ENCODE data around the gene ACSM5.

Gene ACSM5, protein sequence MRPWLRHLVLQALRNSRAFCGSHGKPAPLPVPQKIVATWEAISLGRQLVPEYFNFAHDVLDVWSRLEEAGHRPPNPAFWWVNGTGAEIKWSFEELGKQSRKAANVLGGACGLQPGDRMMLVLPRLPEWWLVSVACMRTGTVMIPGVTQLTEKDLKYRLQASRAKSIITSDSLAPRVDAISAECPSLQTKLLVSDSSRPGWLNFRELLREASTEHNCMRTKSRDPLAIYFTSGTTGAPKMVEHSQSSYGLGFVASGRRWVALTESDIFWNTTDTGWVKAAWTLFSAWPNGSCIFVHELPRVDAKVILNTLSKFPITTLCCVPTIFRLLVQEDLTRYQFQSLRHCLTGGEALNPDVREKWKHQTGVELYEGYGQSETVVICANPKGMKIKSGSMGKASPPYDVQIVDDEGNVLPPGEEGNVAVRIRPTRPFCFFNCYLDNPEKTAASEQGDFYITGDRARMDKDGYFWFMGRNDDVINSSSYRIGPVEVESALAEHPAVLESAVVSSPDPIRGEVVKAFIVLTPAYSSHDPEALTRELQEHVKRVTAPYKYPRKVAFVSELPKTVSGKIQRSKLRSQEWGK

DNA sequence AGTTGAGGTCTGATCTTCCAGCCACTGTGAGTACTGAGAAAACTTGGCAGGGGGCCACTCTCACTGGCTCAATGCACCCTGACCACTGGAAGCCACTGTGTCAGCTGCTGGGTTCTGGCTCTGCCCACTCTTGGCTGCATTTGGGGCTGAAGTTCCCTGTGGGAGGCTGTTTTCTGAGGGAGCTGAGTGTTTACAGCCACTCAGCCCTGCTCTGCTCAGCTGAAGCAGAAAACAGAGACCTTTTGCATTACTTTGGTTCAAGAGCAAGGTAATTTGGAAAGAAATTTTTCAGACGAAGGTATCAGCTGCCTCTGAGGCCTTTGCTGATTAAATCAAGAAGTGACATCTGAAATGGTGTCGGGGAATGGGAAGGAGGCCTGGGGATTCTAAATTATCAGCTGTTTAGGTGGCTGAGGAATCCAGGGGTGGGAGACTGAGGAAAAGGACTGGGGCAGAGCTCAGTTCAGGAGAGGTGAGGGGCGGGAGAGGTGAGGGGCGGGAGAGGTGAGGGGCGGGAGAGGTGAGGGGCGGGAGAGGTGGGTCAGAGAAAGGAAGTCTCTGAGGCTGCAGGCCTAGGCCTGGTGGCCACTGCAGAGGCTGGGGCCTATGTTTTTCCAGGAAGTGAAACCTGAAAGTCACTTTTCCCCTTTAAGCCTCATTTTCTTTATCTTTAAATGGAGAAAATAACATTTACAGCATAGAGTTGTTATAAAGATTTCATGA lies at the start of gene ACSM5:
Gene ACSM5 (plus strand): TSS at position 137 of the 723 bp plus-strand sequence. CDS start 1,951 bp downstream, outside the sequence.
- no peak for DNase-seq (ENCODE audit: low read depth)

DNA sequence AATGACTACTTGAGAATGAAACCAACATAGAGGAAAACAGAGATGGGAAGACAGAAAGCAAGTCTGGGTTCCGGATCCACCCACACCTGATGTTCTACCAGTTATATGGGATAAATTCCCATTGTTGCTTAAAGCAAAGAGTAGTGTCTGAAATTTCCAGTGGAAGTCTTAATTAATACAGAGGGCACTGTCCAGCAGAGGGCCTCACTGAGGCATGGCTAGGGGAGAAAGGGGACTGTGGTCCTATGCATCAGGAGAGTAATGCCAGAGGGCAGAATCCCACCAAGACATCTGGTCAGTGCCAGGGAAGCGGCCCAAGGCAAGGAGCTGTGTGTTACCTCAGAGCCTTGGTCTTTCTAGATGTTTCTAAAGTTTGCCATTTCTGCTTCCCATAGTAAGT lies 49.3 kb upstream of the ACSM5 start:
- DNase-seq (ENCODE audit: low read depth) = no peak

DNA sequence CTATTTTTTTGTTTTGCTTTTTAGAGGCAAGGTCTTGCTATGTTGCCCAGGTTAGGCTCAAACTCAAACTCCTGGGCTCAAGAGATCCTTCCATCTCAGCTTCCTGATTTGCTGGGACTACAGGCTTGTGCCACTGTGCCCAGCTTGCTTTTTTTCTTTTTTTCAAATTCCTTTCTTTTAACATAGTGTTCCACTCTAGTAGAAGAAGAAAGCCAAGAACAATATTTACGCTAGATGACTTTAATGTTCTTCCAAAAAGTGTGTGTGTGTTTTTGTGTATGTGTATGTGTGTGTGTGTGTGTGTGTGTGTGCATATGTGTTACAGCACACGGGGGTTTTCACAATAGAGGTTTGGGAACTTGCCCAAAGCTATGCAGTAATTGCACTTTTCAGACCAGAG lies 46.1 kb upstream of the ACSM5 start:
- no peak for DNase-seq (ENCODE audit: low read depth)

DNA sequence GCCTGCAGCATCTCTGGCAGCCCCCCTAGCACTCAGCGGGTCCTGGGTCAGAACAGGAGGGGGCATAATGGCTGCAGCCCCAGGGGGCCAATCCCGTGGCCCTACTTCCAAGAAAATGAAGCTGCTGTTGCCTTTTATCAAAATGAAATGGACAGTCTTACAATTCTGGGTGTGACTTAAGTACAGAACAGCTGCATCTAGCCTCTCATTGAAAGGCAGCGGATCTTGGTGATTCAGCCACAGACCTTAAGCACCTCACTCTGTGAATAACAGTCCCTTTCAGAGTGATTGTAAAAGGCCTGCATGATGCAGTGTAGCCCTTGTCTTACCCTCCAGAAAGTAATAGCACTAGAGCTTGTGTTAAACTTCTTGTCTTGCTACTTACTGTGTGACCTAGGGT lies 45.3 kb upstream of the ACSM5 start:
- no peak for DNase-seq (ENCODE audit: low read depth)

DNA sequence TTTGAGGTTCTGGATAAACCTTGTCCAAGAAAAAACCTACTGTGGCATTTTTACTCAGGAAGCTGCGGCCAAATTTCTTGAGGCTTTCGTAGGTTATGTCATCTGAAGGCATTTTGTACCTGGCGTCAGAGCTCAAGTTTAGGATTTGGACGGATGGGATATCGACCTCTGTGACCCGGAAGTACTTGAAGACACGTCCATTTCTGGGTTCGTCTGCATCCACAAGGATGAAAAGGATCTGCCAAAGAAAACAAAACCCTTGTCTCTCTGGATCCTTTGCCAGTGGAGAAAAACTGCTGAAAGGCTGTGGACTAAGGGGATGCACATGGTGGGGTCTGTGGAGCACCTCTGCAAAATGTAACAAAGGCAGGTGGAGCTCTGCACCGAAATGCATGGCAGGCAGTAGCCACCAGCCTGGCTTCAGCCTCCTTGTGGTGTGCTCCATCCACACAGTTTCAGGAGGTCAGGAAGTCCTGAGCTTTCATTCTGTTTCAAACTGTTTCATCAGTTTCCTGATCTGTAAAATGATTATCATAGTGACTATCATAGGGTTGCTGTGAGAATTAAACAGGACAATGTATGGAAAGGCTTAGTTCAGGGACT lies 39.8 kb upstream of the ACSM5 start:
- DNase-seq (ENCODE audit: low read depth) = no peak

DNA sequence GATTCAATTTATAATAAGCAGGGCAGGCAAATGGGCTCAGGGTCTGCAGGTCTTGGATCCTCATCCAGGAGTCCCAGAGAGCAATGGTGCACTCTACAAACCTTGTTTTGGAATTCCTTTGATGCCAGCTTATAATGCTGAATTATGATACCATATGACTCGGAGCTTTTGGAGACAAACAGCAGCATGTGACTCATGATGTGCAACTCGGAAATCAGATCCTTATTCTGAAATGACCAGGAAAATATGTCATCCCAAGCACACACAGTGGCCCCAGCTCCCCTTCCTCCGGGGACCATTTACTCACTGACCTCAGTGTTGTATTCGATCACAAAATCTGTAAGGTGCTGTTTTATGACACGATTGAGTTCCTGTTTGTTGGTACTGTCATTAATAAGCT lies 36.6 kb upstream of the ACSM5 start:
- no peak for DNase-seq (ENCODE audit: low read depth)

DNA sequence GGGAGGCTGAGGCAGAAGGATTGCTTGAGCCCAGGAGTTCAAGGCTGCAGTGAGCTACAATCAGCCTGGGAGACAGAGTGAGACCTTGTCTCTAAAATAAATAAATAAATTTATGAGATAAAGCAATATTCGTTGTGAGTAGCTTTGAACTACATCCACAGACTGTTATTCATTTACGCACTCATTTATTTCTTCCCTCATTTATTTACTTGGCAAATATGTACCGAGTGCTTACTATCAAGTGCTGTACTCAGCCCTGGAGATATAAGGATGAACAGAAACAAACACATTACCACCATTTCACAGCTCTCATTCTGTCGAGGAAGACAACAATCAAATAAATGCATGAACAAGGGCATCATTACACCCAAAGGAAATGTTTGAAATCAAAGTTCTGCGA lies 32.2 kb upstream of the ACSM5 start:
- no peak for DNase-seq (ENCODE audit: low read depth)

DNA sequence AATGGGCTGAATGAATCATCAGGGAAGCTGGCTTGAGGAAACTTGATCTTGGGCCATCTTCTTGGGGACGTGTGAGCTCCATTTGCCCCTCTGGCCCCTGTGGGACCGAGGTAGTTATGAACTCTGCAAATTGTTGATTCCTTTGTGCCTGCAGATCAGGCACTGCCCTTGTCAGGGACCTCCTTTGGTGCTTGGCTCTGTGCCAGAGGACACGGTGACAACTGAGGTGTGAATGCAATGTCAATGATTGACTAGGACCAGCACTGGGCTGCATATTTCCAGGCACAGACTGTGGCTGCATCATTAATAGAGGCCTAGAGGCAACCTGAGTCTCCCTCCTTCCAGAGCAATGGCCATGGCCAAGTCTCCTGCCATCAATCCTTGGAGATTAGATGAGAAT lies 28.6 kb upstream of the ACSM5 start:
- no peak for DNase-seq (ENCODE audit: low read depth)

DNA sequence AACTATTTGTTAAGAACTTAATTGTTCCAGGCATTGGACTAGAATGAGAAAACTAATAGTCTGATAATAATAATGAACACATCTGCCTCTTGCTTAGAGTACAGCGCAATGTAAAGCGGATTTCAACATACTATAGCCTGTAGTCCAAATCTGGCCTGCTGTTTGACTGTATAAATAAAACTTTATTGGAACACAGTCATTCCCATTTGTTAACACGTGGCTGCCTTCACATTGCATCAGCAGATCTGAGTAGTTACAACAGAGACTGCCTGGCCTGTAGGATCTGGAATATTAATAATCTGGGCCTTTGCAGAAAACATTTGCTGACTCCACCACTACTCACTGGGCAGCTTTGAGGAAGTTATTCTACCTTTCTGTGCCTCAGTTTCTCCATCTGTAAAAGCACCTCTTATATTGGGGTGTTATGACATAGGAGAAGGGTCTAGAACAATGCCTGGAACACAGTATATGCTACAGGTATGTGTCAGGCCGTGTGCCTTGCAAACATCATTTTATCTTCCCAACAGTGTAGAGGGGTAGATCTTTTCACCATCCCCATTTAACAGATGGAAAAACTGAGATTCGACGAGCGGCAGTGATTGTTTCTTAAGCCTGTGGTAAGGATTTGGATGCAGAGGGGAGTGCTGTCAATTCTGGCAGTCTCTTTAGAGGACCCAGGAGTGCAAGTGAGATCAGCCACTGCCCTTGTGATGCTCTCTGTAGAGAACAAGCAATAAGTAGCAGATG lies 27.0 kb upstream of the ACSM5 start:
- no peak for DNase-seq (ENCODE audit: low read depth)

DNA sequence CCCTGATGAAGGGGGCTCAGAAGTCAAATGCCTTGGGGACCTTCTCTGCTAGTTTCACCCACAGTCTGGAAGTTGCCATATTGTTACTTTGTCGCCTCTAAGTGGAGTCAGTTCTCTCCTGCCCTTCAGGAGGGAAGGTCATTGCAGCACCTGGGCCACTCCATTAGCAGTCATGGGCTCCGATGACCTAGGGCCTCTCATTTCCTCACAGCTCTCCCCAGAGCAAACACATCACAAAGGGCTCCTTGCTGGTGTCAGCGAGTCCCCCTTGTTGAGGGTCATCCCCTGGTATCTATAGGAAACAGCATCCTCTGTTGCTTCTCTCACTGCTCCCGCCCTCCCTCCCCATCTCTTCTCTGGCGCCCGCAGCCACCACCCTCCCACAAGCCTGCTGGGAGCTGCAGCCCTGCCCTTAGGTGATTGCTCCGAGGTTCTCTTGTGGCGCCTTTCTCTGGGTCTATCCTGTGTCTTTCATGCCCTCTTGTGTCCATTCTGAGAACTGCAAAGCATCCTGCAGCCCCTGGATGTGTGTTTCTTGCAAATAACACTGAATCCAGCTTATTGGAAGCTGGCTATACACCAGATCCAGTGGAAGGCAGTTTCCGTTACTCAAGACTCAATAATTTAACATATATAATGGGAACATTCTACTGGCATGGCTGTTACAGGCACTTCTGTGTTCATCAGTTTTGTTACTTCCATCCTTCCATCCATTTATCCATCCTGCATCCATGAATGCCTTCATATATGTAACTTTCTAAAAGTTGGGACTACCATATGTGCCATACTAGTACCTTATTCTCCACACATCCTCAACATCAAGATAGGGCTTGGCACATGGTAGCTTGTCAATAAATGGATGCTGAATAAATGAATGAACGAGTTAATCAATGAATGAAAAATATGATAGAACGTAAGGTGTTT lies 26.0 kb upstream of the ACSM5 start:
- no peak for DNase-seq (ENCODE audit: low read depth)

DNA sequence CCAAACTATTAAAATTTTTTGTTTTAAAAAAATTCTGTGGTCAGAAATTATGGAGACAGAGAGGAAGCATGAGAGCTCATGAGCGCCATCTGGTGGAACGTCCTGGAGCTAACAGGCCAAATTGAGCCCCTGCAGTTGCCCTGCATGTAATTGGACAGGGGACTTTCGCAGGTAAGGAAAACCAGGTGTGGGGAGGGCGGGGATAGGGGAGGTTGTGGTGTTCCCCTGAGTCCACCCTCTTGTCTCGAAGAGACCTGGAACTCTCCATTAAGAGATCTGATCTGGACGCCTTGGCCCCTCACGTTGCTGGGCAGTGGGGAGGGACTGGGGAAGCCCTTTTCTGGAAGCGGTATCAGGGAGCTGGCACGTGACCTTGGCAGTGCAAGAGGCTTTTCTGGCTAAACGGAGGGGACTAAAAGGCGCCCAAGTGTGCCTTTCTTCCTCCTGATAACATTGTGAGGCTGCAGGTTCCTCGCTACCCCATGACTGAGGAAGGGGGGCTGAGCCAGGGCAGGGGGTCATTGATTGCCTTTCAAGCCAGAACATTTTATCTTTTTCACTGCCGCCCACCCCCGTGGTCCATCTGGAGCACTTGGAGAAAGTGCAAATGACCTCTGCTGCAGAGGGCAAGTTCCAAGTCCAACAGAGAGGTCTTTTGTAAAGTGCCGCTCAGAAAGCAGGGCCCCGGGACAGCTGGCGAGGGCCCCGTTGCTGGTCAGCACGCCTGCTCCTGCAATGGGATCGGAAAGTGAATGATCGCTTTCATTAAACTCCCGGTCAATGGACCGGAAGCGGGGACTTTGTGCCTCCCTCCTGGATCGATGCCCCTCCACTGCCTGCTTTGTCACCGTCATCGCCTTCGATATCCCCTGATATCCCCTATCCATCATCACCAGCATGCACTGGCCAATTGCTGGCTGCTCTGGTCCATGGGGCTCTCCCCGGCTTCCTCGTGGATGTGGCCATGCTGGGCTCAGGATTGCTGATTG lies 23.2 kb upstream of the ACSM5 start:
- DNase-seq (ENCODE audit: low read depth) = peak; percentile 17

DNA sequence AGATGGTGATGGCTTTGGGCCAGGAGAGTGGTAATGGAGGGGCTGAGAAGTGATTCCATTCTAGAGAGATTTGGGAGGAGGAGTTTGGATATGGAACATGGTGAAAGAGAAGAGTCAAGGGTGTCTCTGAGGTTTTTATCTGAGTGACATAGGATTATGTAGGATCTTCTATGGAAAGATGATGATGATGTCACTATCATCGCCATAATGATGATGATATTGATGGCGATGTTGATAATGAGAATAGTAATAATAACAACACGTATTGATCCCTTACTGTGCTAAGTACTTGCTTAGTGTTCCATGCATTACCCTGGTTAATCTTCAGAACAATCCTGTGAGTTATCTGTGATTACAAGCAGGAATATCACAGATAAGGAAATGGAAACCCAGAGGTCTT lies 21.4 kb upstream of the ACSM5 start:
- DNase-seq (ENCODE audit: low read depth) = no peak

DNA sequence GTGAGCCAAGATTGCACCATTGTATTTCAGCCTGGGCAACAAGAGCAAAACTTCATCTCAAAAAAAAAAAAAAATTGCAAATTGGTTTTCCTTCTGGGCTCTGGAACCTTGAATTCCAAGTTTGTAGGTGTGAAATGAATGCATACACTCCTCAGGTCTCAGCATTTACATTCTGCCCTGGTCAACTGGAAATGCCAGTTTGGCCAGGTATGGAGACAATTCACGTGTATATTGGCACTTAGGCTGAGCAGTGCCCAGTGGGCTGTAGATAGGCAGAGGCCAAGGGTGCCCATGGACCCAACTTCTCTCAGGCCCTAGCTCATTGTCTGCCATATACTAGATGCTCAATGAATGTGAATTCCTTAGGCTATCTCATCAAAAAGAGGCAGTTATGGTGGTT lies 20.5 kb upstream of the ACSM5 start:
- DNase-seq (ENCODE audit: low read depth) = no peak

DNA sequence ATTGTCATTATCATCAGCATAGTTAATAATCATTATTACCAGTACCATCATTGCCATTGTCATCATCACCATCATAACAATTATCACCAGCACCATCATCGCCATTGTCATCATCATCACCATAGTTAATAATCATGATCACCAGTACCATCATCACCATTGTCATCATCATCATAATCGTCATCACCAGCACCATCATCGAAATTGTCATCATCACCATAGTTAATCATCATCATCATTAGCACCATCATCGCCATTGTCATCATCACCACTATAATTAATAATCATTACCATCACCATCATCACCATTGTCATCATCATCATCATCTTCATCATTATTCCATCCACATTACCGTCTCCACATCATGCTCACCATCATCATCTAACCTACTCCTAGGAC lies 18.3 kb upstream of the ACSM5 start:
- no peak for DNase-seq (ENCODE audit: low read depth)

DNA sequence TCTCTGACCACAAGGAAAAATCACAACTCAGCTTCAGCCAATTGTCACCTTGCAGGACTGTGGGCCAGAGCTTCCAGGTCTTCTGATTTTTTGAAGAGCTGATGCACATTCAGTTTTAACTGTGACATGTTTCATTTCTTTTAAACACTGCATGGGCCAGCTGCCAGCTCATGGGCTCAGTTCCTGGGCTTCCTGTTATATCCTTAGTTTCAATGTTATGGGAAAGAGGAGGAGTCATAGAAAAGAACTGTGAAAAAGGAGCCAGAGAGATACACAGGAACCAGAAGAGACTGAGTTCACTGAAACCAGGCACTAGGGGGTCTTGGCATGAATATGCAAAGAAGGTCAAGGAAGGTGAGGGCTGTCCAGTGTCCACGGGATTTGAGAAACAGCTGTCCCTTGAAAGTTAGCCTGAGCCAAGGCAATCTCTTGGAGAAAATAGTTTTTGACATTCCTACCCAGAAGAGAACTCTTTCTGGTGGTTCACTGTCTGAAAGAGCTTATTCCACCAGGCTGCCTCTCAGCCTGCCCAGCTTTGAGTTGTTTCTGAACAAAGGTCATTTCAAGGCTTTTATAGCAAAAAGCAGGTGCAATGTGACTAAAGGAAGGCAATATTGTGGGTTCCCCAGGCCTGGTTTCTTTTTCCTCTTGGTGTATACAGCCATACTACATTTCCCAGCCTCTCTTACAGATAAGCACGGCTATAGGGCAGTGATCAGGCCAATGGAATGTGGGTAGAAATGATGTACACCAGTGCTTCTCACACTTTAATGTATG lies 15.3 kb upstream of the ACSM5 start:
- DNase-seq (ENCODE audit: low read depth) = no peak

DNA sequence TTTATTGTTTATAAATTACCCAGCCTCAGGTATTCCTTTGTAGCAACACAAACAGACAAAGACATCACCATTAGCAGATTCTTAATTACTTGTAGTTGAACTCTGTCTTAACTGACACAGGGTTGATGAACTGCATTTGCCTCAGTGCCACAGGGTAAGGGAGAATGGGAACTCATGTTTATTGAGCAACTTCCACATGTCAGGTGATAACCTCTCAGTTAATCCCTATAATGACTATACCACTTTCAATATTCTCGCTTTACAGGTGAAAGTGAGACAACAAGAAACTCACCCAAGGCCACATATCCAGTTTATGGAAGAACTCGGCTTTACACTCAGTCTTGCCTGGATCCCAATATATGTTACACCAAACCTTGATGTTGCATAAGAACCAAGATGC lies 13.4 kb upstream of the ACSM5 start:
- no peak for DNase-seq (ENCODE audit: low read depth)

DNA sequence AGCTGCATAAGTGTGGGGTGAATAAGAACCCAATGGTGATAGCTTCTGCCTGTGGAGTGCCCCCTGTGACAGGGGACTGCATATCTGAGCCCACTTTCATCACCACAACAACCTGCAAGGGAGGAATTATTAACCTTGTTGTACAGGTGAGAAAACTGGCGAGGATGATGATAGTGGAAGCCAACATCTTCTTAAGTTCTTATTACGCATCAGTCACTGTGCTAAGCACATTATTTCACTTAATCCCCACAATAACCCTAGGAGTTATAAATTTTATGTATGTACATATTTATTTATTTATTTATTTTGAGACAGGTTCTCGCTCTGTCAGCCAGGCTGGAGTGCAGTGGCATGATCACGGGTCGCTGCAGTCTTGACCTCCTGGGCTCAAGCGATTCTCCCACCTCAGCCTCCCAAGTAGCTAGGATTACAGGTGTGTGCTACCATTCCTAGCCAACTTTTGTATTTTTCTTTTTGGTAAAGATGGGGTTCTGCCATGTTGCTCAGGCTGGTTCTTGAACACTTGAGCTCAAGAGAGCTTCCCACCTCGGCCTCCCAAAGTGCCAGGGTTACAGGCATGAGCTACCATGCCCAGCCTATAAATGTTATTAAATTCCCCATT lies 12.4 kb upstream of the ACSM5 start:
- no peak for DNase-seq (ENCODE audit: low read depth)

DNA sequence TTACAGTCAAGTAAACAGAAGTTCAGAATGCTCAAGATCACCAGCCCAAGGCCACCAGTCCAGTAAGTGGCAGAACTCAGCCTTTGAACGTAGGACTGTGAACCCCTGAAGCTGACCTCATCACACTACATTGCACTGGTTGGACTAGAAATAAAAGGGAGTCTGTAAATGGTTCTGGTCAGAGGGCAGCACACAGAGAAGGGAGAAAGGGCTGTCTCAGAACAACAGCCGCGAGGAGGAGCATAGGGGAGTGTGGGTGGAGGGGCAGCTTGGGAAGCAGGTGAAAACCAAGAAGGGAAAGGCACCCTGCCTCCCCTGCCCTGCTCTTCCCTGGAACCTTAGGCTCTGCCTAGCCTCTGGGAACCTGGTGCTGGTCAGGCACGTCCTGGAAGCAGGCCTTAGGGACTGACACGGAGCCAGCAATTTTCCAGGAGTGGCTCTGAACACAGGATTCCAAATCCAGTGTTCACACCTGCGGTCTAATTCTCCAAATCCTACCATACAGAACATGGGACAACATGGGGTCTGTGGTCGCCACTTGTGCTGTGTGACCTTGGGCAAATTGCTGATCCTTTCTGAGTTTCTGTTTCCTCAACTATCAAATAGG lies 11.8 kb upstream of the ACSM5 start:
- DNase-seq (ENCODE audit: low read depth) = no peak
